Skeletal muscle tissue (tissue), 4 donors: Measurements from ENCODE around the gene SLC4A1AP. TPM values are rescaled to one million over a fixed set of nuclear protein-coding genes. Genes with fewer than 3 reads are reported as not detected.
"Not testable (repeated sequence)": the region's sequence is repeated elsewhere in the genome, so short reads cannot be mapped to it uniquely, and the experiment has no call there.

Source experiments
- H3K27ac ChIP-seq: one replicate; pipeline ENCODE4 v1.7.0; 2013; ENCODE audit warnings: mild to moderate bottlenecking, low read depth, low read length, inconsistent platforms
- H3K27me3 ChIP-seq, 3 donors: one replicate each; pipeline ENCODE4 v1.7.0; 2013; ENCODE audit warnings: low read length in 3 of 3; ENCODE audit not compliant: control insufficient read depth in 3 of 3, insufficient read depth in 3 of 3
- H3K36me3 ChIP-seq, 3 donors: one replicate each; pipeline ENCODE4 v1.7.0; 2013; ENCODE audit warnings: low read length in 3 of 3; ENCODE audit not compliant: control insufficient read depth in 3 of 3, insufficient read depth in 3 of 3
- H3K4me1 ChIP-seq, 3 donors: one replicate each; pipeline ENCODE4 v1.7.0; 2013; ENCODE audit warnings: low read length in 3 of 3, mild to moderate bottlenecking in 3 of 3; ENCODE audit not compliant: control insufficient read depth in 3 of 3, insufficient read depth in 3 of 3
- H3K4me3 ChIP-seq, 3 donors: one replicate each; pipeline ENCODE4 v1.7.0; 2013; ENCODE audit warnings: low read length in 3 of 3
- H3K9ac ChIP-seq, 3 donors: one replicate each; pipeline ENCODE4 v1.7.0; 2013; ENCODE audit warnings: low read length in 3 of 3, mild to moderate bottlenecking in 3 of 3, moderate library complexity in 2 of 3, low read depth in 1 of 3
- H3K9me3 ChIP-seq, 3 donors: one replicate each; pipeline ENCODE4 v1.7.0; 2013; ENCODE audit warnings: low read length in 3 of 3; ENCODE audit not compliant: control insufficient read depth in 3 of 3
- total RNA-seq: library from RNA; depleted of rRNA; stranded (reverse); fragments of >200 nt; gene quantifications from one replicate; pipeline ENCODE4 v1.2.3, GENCODE V29; 2014
- donor health status: Osteomylitis.

Gene SLC4A1AP
- 20.9 TPM for total RNA-seq

GRCh38 chr2:27663285-27664153 is at the start of gene SLC4A1AP, which contains the start of gene SUPT7L:
Gene SLC4A1AP, plus strand, starts transcription at chr2:27663889. Its CDS starts 26 bp downstream, at chr2:27663915.
Gene SUPT7L, minus strand, starts transcription at chr2:27663614. Its CDS starts 1,422 bp downstream, at chr2:27662192.
- no peaks in the 10 kb centered on the region for H3K27me3 ChIP-seq
- H3K27ac ChIP-seq = peak within 1 kb of the TSS; percentile 96
- H3K9me3 ChIP-seq = no peaks in the 10 kb centered on the region
- H3K4me1 ChIP-seq = peaks cover 18 to 26% (median 19%) of the 10 kb centered on the region in 3 donors
- peaks cover 9 to 45% (median 36%) of the 10 kb centered on the region in 3 donors for H3K36me3 ChIP-seq
- H3K4me3 ChIP-seq = peak within 1 kb of the TSS; percentile 96 to 99 (median 98)
- peak within 1 kb of the TSS; percentile 93 to 97 (median 95) for H3K9ac ChIP-seq

GRCh38 chr2:27613985-27614384 is 49.7 kb upstream of the SLC4A1AP start:
- H3K36me3 ChIP-seq = peaks cover 7 to 31% (median 29%) of the 10 kb centered on the region in 3 donors
- no peak overlapping the region for H3K9ac ChIP-seq
- H3K9me3 ChIP-seq = no peaks in the 10 kb centered on the region
- no peaks in the 10 kb centered on the region for H3K4me1 ChIP-seq
- H3K27me3 ChIP-seq = no peaks in the 10 kb centered on the region
- H3K4me3 ChIP-seq = no peak overlapping the region
- H3K27ac ChIP-seq = no peak overlapping the region

GRCh38 chr2:27615316-27615715 is 48.4 kb upstream of the SLC4A1AP start:
- Histone ChIP-seq H3K4me3 (no peak overlapping the region), H3K36me3 (peaks cover 7 to 33% (median 29%) of the 10 kb centered on the region in 3 donors), H3K9ac (no peak overlapping the region), H3K9me3 (no peaks in the 10 kb centered on the region), H3K27ac (no peak overlapping the region), H3K27me3 (no peaks in the 10 kb centered on the region), H3K4me1 (no peaks in the 10 kb centered on the region)

- Histone ChIP-seq H3K36me3 (peaks cover 13 to 43% (median 32%) of the 10 kb centered on the region in 3 donors), H3K27ac (no peak overlapping the region), H3K4me3 (no peak overlapping the region), H3K4me1 (no peaks in the 10 kb centered on the region), H3K9me3 (no peaks in the 10 kb centered on the region), H3K9ac (no peak overlapping the region), H3K27me3 (no peaks in the 10 kb centered on the region)
These were observed 42.2 kb upstream of the SLC4A1AP start for GRCh38 chr2:27621524-27621923.

GRCh38 chr2:27622921-27623384 is 40.7 kb upstream of the SLC4A1AP start:
- H3K4me3 ChIP-seq = no peak overlapping the region
- H3K4me1 ChIP-seq = peaks cover 2 to 4% (median 4%) of the 10 kb centered on the region in 3 donors
- H3K27me3 ChIP-seq = no peaks in the 10 kb centered on the region
- peaks cover 10 to 31% (median 21%) of the 10 kb centered on the region in 3 donors for H3K36me3 ChIP-seq
- no peaks in the 10 kb centered on the region for H3K9me3 ChIP-seq
- H3K27ac ChIP-seq = no peak overlapping the region
- no peak overlapping the region for H3K9ac ChIP-seq

GRCh38 chr2:27624943-27625342 is 38.7 kb upstream of the SLC4A1AP start:
- H3K36me3 ChIP-seq = peaks cover 7 to 26% (median 16%) of the 10 kb centered on the region in 3 donors
- H3K27ac ChIP-seq = no peak overlapping the region
- H3K27me3 ChIP-seq = no peaks in the 10 kb centered on the region
- H3K9me3 ChIP-seq = no peaks in the 10 kb centered on the region
- peaks cover 11 to 17% (median 14%) of the 10 kb centered on the region in 3 donors for H3K4me1 ChIP-seq
- H3K9ac ChIP-seq = no peak overlapping the region
- no peak overlapping the region for H3K4me3 ChIP-seq

GRCh38 chr2:27626323-27626722 is 37.4 kb upstream of the SLC4A1AP start:
- H3K36me3 ChIP-seq = peaks cover 6 to 26% (median 19%) of the 10 kb centered on the region in 3 donors
- H3K4me3 ChIP-seq, H3K9ac ChIP-seq, H3K27ac ChIP-seq, H3K9me3 ChIP-seq, H3K27me3 ChIP-seq: not testable (repeated sequence)
- H3K4me1 ChIP-seq = peaks cover 11 to 22% (median 14%) of the 10 kb centered on the region in 3 donors

- not testable (repeated sequence) for H3K9ac ChIP-seq, H3K9me3 ChIP-seq, H3K27me3 ChIP-seq, H3K27ac ChIP-seq, H3K4me3 ChIP-seq
- Histone ChIP-seq H3K4me1 (peaks cover 11 to 22% (median 14%) of the 10 kb centered on the region in 3 donors), H3K36me3 (peaks cover 8 to 26% (median 22%) of the 10 kb centered on the region in 3 donors)
These were observed 36.8 kb upstream of the SLC4A1AP start for GRCh38 chr2:27626921-27627320.

GRCh38 chr2:27627963-27628766 is 35.5 kb upstream of the SLC4A1AP start:
- peak overlapping the region; percentile 94 to 98 (median 94) for H3K4me3 ChIP-seq
- peaks cover 11 to 22% (median 14%) of the 10 kb centered on the region in 3 donors for H3K4me1 ChIP-seq
- no peaks in the 10 kb centered on the region for H3K27me3 ChIP-seq
- peaks cover 14 to 26% (median 23%) of the 10 kb centered on the region in 3 donors for H3K36me3 ChIP-seq
- peak overlapping the region; percentile 70 for H3K27ac ChIP-seq
- H3K9me3 ChIP-seq = no peaks in the 10 kb centered on the region
- peak overlapping the region; percentile 92 to 95 (median 94) for H3K9ac ChIP-seq
